Measurements from ENCODE around the gene RASL12. TPM values are rescaled to one million over a fixed set of nuclear protein-coding genes. Genes with fewer than 3 reads are reported as not detected.

RASL12 gene
- total and polyA plus RNA-seq, 2 donors (not counting 1 experiment from before 2014, with no cell fraction given) = not detected

GRCh38 chr15:65008983-65009382 is 58.8 kb downstream of the RASL12 start:
- Histone ChIP-seq H4K20me1 (ENCODE audit: control insufficient read depth, insufficient read depth, low read length, poor library complexity, severe bottlenecking) (no peaks in the 10 kb centered on the region), H3K79me2 (ENCODE audit: control insufficient read depth, insufficient read depth, low read length) (no peaks in the 10 kb centered on the region), H3K27me3 (replicated peaks in 1 of 4; ENCODE audit: control extremely low read depth in 1 of 4, control insufficient read depth in 3 of 4, insufficient read depth in 4 of 4, low read length in 3 of 4) (no peaks in the 10 kb centered on the region), H3K4me2 (replicated peaks; ENCODE audit: low read depth, low read length, poor library complexity, severe bottlenecking) (no peak overlapping the region), H3K9me3 (ENCODE audit: control extremely low read depth in 1 of 3, control insufficient read depth in 2 of 3, insufficient read depth in 1 of 3, low read length in 2 of 3) (peaks cover 0 to 6% (median 5%) of the 10 kb centered on the region in 3 donors), H3K9ac (ENCODE audit: low read length) (no peak overlapping the region), H2AFZ (ENCODE audit: insufficient read depth, low read depth, low read length, poor library complexity, severe bottlenecking) (no peak overlapping the region), H3K4me1 (ENCODE audit: control insufficient read depth in 2 of 2, insufficient read depth in 2 of 2, low read length in 2 of 2) (no peaks in the 10 kb centered on the region), H3K36me3 (replicated peaks in 1 of 2; ENCODE audit: control extremely low read depth in 1 of 2, control insufficient read depth in 1 of 2, extremely low read depth in 1 of 2, insufficient read depth in 2 of 2, low read length in 1 of 2) (peaks cover 2 to 15% of the 10 kb centered on the region in 2 experiments), H3K27ac (ENCODE audit: low read length in 2 of 2) (no peak overlapping the region), H3K4me3 (ENCODE audit: control extremely low read depth in 1 of 5, extremely low read depth in 1 of 5, insufficient read depth in 1 of 5, low read depth in 2 of 5, low read length in 4 of 5) (no peak overlapping the region)
- intact Hi-C loops (cut with micrococcal nuclease) = no loop called here
- Mint-ChIP-seq H3K9me3 (ENCODE audit: insufficient read depth) (no peaks in the 10 kb centered on the region), H3K27me3 (no peaks in the 10 kb centered on the region), H3K27ac (no peak overlapping the region), H3K4me3 (no peak overlapping the region), H3K4me1 (peaks cover 2% of the 10 kb centered on the region)
- CTCF ChIA-PET = interaction anchor here (0.6 to 2.5 kb wide), 10 partner anchors 12 to 650 kb away, joined by 3 to 14 read pairs (median 4); partner anchors contain the start of genes ANKDD1A and SPG21
- ATAC-seq (ENCODE audit: low read depth) (peak; percentile 62), DNase-seq (peak; percentile 32)
- 57% methylated on average over 1 of the region's 2 CpGs for WGBS (ENCODE audit: insufficient coverage)
- peak; percentile 12 for TF ChIP-seq CTCF (IDR thresholded peaks at IDR 0.05)
- TF ChIP-seq EZH2 (IDR thresholded peaks at IDR 0.05; ENCODE audit: borderline replicate concordance, insufficient read depth, low read depth, low read length, poor library complexity, severe bottlenecking) = no peak
- POLR2A ChIA-PET = interaction anchor here (1.4 kb wide), 1 partner anchor 19 kb away, joined by 3 read pairs; the partner anchor contains the start of gene SPG21

- H3K4me3 Mint-ChIP-seq = no peak overlapping the region
- no peaks in the 10 kb centered on the region for H3K79me2 ChIP-seq (ENCODE audit: control insufficient read depth, insufficient read depth, low read length)
- H3K4me3 ChIP-seq (ENCODE audit: control extremely low read depth in 1 of 5, extremely low read depth in 1 of 5, insufficient read depth in 1 of 5, low read depth in 2 of 5, low read length in 4 of 5) = no peak overlapping the region
- POLR2A ChIA-PET = interaction anchor here (0.7 kb wide), 1 partner anchor 150 kb away, joined by 9 read pairs; no protein-coding TSS in a partner anchor
- no peak for TF ChIP-seq EZH2 (IDR thresholded peaks at IDR 0.05; ENCODE audit: borderline replicate concordance, insufficient read depth, low read depth, low read length, poor library complexity, severe bottlenecking)
- no peak for TF ChIP-seq CTCF (IDR thresholded peaks at IDR 0.05)
- H3K4me1 Mint-ChIP-seq = peaks cover 2% of the 10 kb centered on the region
- H3K4me1 ChIP-seq (ENCODE audit: control insufficient read depth in 2 of 2, insufficient read depth in 2 of 2, low read length in 2 of 2) = no peaks in the 10 kb centered on the region
- CTCF ChIA-PET = no interaction called here
- H3K27ac Mint-ChIP-seq = no peak overlapping the region
- H3K36me3 ChIP-seq (replicated peaks in 1 of 2; ENCODE audit: control extremely low read depth in 1 of 2, control insufficient read depth in 1 of 2, extremely low read depth in 1 of 2, insufficient read depth in 2 of 2, low read length in 1 of 2) = peaks cover 0 to 5% of the 10 kb centered on the region in 2 experiments
- no peaks in the 10 kb centered on the region for H3K9me3 ChIP-seq (ENCODE audit: control extremely low read depth in 1 of 3, control insufficient read depth in 2 of 3, insufficient read depth in 1 of 3, low read length in 2 of 3)
- no peak overlapping the region for H3K9ac ChIP-seq (ENCODE audit: low read length)
- no peaks in the 10 kb centered on the region for H3K27me3 ChIP-seq (replicated peaks in 1 of 4; ENCODE audit: control extremely low read depth in 1 of 4, control insufficient read depth in 3 of 4, insufficient read depth in 4 of 4, low read length in 3 of 4)
- H4K20me1 ChIP-seq (ENCODE audit: control insufficient read depth, insufficient read depth, low read length, poor library complexity, severe bottlenecking) = no peaks in the 10 kb centered on the region
- H3K27me3 Mint-ChIP-seq = no peaks in the 10 kb centered on the region
- no peak overlapping the region for H3K27ac ChIP-seq (ENCODE audit: low read length in 2 of 2)
- WGBS (ENCODE audit: insufficient coverage) = no CpG with 5 or more reads among the region's 3 CpGs
- intact Hi-C loops (cut with micrococcal nuclease) = no loop called here
- DNase-seq (no peak), ATAC-seq (ENCODE audit: low read depth) (no peak)
- no peak overlapping the region for H2AFZ ChIP-seq (ENCODE audit: insufficient read depth, low read depth, low read length, poor library complexity, severe bottlenecking)
- H3K4me2 ChIP-seq (replicated peaks; ENCODE audit: low read depth, low read length, poor library complexity, severe bottlenecking) = no peak overlapping the region
- no peaks in the 10 kb centered on the region for H3K9me3 Mint-ChIP-seq (ENCODE audit: insufficient read depth)
Observed at GRCh38 chr15:65006876-65007275, 60.9 kb downstream of the RASL12 start.

Measured in B cell (primary cell).